Measurements from ENCODE around the gene RAB1B. TPM values are rescaled to one million over a fixed set of nuclear protein-coding genes. Genes with fewer than 3 reads are reported as not detected.
A peak's percentile ranks its signal among the peaks of the same experiment; 100 is the strongest.

Gene RAB1B
- total RNA-seq, 2 experiments from 2014 or later: 146 to 150 TPM

- CTCF ChIA-PET: no interaction called here
- peaks cover 24% of the 10 kb centered on the region for H3K4me1 Mint-ChIP-seq
These were observed 4.7 kb upstream of the RAB1B start for GRCh38 chr11:66263785-66264184.

GRCh38 chr11:66264383-66264782, 4.1 kb upstream of the RAB1B start:
- no peak for DNase-seq
- ChIA-PET CTCF (interaction anchor here (1.7 kb wide), 1 partner anchor 25 kb away, joined by 5 read pairs; the partner anchor contains the start of gene YIF1A), POLR2A (no interaction called here)
- Mint-ChIP-seq H3K4me1 (peaks cover 22% of the 10 kb centered on the region), H3K27me3 (no peaks in the 10 kb centered on the region), H3K9me3 (no peaks in the 10 kb centered on the region), H3K4me3 (no peak overlapping the region), H3K27ac (no peak overlapping the region), H3K36me3 (ENCODE audit: low read depth) (peaks cover 37% of the 10 kb centered on the region)

More at GRCh38 chr11:66263785-66264184, 4.7 kb upstream of the RAB1B start:
- H3K36me3 Mint-ChIP-seq (ENCODE audit: low read depth): peaks cover 37% of the 10 kb centered on the region
- DNase-seq: no peak
- no peaks in the 10 kb centered on the region for H3K9me3 Mint-ChIP-seq
- POLR2A ChIA-PET: no interaction called here
- no peaks in the 10 kb centered on the region for H3K27me3 Mint-ChIP-seq
- H3K27ac Mint-ChIP-seq: no peak overlapping the region
- no peak overlapping the region for H3K4me3 Mint-ChIP-seq

- Mint-ChIP-seq H3K4me3 (no peak overlapping the region), H3K4me1 (peaks cover 23% of the 10 kb centered on the region), H3K27me3 (no peaks in the 10 kb centered on the region), H3K27ac (no peak overlapping the region), H3K9me3 (no peaks in the 10 kb centered on the region), H3K36me3 (ENCODE audit: low read depth) (peaks cover 36% of the 10 kb centered on the region)
- ChIA-PET CTCF (interaction anchor here (0.8 to 2.1 kb wide), 3 partner anchors 25 to 47 kb away, joined by 3 to 7 read pairs (median 5); partner anchors contain the start of gene YIF1A), POLR2A (no interaction called here)
- DNase-seq: peak; percentile 51
These were observed 3.5 kb upstream of the RAB1B start for GRCh38 chr11:66264914-66265313.

- H3K9me3 Mint-ChIP-seq: no peaks in the 10 kb centered on the region
- H3K4me1 Mint-ChIP-seq: peaks cover 30% of the 10 kb centered on the region
- no peak overlapping the region for H3K4me3 Mint-ChIP-seq
- POLR2A ChIA-PET: interaction anchor here (1.4 kb wide), 1 partner anchor 14 kb away, joined by 4 read pairs; no protein-coding TSS in a partner anchor
- CTCF ChIA-PET: interaction anchor here (0.8 to 2.1 kb wide), 3 partner anchors 24 to 46 kb away, joined by 3 to 7 read pairs (median 5); partner anchors contain the start of gene YIF1A
- H3K27ac Mint-ChIP-seq: no peak overlapping the region
- no peaks in the 10 kb centered on the region for H3K27me3 Mint-ChIP-seq
- peaks cover 35% of the 10 kb centered on the region for H3K36me3 Mint-ChIP-seq (ENCODE audit: low read depth)
- DNase-seq: no peak
These were observed 2.7 kb upstream of the RAB1B start for GRCh38 chr11:66265531-66266377.

- POLR2A ChIA-PET: interaction anchor here (1.4 to 6.1 kb wide), 2 partner anchors 15 kb away, joined by 4 to 78 read pairs; no protein-coding TSS in a partner anchor
- Mint-ChIP-seq H3K9me3 (no peaks in the 10 kb centered on the region), H3K27me3 (no peaks in the 10 kb centered on the region), H3K27ac (no peak overlapping the region), H3K4me1 (peaks cover 32% of the 10 kb centered on the region), H3K4me3 (no peak overlapping the region), H3K36me3 (ENCODE audit: low read depth) (peaks cover 37% of the 10 kb centered on the region)
- no peak for DNase-seq
- CTCF ChIA-PET: interaction anchor here (2.1 kb wide), 1 partner anchor 44 kb away, joined by 7 read pairs; no protein-coding TSS in a partner anchor
These were observed 1.9 kb upstream of the RAB1B start for GRCh38 chr11:66266378-66267038.

- ChIA-PET CTCF (interaction anchor here (1.3 to 5.9 kb wide), 2 partner anchors 15 to 21 kb away, joined by 3 to 44 read pairs; no protein-coding TSS in a partner anchor), POLR2A (interaction anchor here (1.2 to 6.1 kb wide), 4 partner anchors 14 to 172 kb away, joined by 4 to 78 read pairs (median 14); partner anchors contain the start of genes MRPL11 and YIF1A)
- peaks cover 40% of the 10 kb centered on the region for H3K36me3 Mint-ChIP-seq (ENCODE audit: low read depth)
These were observed 1.4 kb upstream of the RAB1B start for GRCh38 chr11:66267039-66267378.

GRCh38 chr11:66267379-66268243, 828 bp upstream of the RAB1B start:
- H3K9me3 Mint-ChIP-seq: no peaks in the 10 kb centered on the region
- no peaks in the 10 kb centered on the region for H3K27me3 Mint-ChIP-seq
- peak; percentile 87 for DNase-seq
- CTCF ChIA-PET: interaction anchor here (0.7 to 5.9 kb wide), 6 partner anchors 15 to 199 kb away, joined by 3 to 44 read pairs (median 3); no protein-coding TSS in a partner anchor
- H3K4me3 Mint-ChIP-seq: peak overlapping the region; percentile 98
- POLR2A ChIA-PET: interaction anchor here (0.7 to 6.1 kb wide), 7 partner anchors 13 to 844 kb away, joined by 3 to 78 read pairs (median 4); partner anchors contain the start of genes BANF1, MRPL11 and YIF1A
- peak overlapping the region; percentile 91 for H3K27ac Mint-ChIP-seq
- H3K36me3 Mint-ChIP-seq (ENCODE audit: low read depth): peaks cover 43% of the 10 kb centered on the region
- peaks cover 43% of the 10 kb centered on the region for H3K4me1 Mint-ChIP-seq

More at GRCh38 chr11:66267039-66267378, 1.4 kb upstream of the RAB1B start:
- Mint-ChIP-seq H3K27me3 (no peaks in the 10 kb centered on the region), H3K27ac (peak overlapping the region; percentile 91), H3K4me1 (peaks cover 37% of the 10 kb centered on the region), H3K9me3 (no peaks in the 10 kb centered on the region), H3K4me3 (peak overlapping the region; percentile 98)
- no peak for DNase-seq

- DNase-seq: peak; percentile 34
These were observed 790 bp downstream of the RAB1B start for GRCh38 chr11:66268952-66269905.

GRCh38 chr11:66271816-66272215, 3.4 kb downstream of the RAB1B start:
- Mint-ChIP-seq H3K4me1 (peaks cover 50% of the 10 kb centered on the region), H3K4me3 (no peak overlapping the region), H3K27ac (no peak overlapping the region), H3K36me3 (ENCODE audit: low read depth) (peaks cover 54% of the 10 kb centered on the region), H3K27me3 (no peaks in the 10 kb centered on the region), H3K9me3 (no peaks in the 10 kb centered on the region)
- DNase-seq: no peak
- POLR2A ChIA-PET: interaction anchor here (1.3 to 6.1 kb wide), 5 partner anchors 9 to 17 kb away, joined by 3 to 78 read pairs (median 5); partner anchors contain the start of gene YIF1A
- CTCF ChIA-PET: interaction anchor here (5.9 kb wide), 1 partner anchor 10 kb away, joined by 44 read pairs; no protein-coding TSS in a partner anchor

More at GRCh38 chr11:66268952-66269905, 790 bp downstream of the RAB1B start:
- Mint-ChIP-seq H3K4me3 (peak overlapping the region; percentile 98), H3K27ac (peak overlapping the region; percentile 91), H3K36me3 (ENCODE audit: low read depth) (peaks cover 51% of the 10 kb centered on the region), H3K9me3 (no peaks in the 10 kb centered on the region), H3K27me3 (no peaks in the 10 kb centered on the region), H3K4me1 (peaks cover 50% of the 10 kb centered on the region)
- POLR2A ChIA-PET: interaction anchor here (0.7 to 6.1 kb wide), 5 partner anchors 12 to 845 kb away, joined by 3 to 78 read pairs (median 4); partner anchors contain the start of genes BRMS1 and YIF1A
- CTCF ChIA-PET: interaction anchor here (0.6 to 5.9 kb wide), 4 partner anchors 10 to 56 kb away, joined by 3 to 44 read pairs (median 3); no protein-coding TSS in a partner anchor

- Mint-ChIP-seq H3K9me3 (no peaks in the 10 kb centered on the region), H3K4me1 (peaks cover 51% of the 10 kb centered on the region), H3K27me3 (no peaks in the 10 kb centered on the region), H3K4me3 (no peak overlapping the region), H3K27ac (peak overlapping the region; percentile 66), H3K36me3 (ENCODE audit: low read depth) (peaks cover 54% of the 10 kb centered on the region)
- ChIA-PET POLR2A (interaction anchor here (0.9 to 6.1 kb wide), 5 partner anchors 8 to 16 kb away, joined by 3 to 78 read pairs (median 4); partner anchors contain the start of gene YIF1A), CTCF (interaction anchor here (5.9 kb wide), 1 partner anchor 10 kb away, joined by 44 read pairs; no protein-coding TSS in a partner anchor)
- DNase-seq: no peak
These were observed 4.2 kb downstream of the RAB1B start for GRCh38 chr11:66272596-66272995.

- Mint-ChIP-seq H3K27me3 (peaks cover 6% of the 10 kb centered on the region), H3K36me3 (ENCODE audit: low read depth) (peaks cover 48% of the 10 kb centered on the region), H3K9me3 (no peaks in the 10 kb centered on the region), H3K4me1 (peaks cover 47% of the 10 kb centered on the region), H3K27ac (no peak overlapping the region), H3K4me3 (no peak overlapping the region)
- ChIA-PET POLR2A (no interaction called here), CTCF (no interaction called here)
- DNase-seq: no peak
These were observed 5.8 kb downstream of the RAB1B start for GRCh38 chr11:66274219-66274618.

Measured in activated CD4-positive, alpha-beta memory T cell treated with anti-CD3 and anti-CD28 coated beads, Interleukin-2, amount 10 ng/mL, durations not matched to agents 7 days and 5 days (primary cell).